Esophagus squamous epithelium (tissue), 4 donors: Measurements from ENCODE around the gene CNBD2.

Experiments
- POLR2A ChIP-seq, 4 donors: fragments of 450-650 bp; IDR thresholded peaks; one replicate each; pipeline ENCODE4 v1.6.1; 2017; ENCODE audit warnings: antibody characterized with exemption in 4 of 4, mild to moderate bottlenecking in 4 of 4, moderate library complexity in 3 of 4
- TF ChIP-seq, protein P1 (sequence below), 6 experiments: fragments of 450-650 bp in 4 of 6; fragments of 200-600 bp in 2 of 6; sonication (generic) in 2 of 6; IDR thresholded peaks; one replicate each; pipeline ENCODE4 v1.5.1; 2016 to 2019; ENCODE audit warnings: antibody characterized with exemption in 6 of 6, mild to moderate bottlenecking in 4 of 6, moderate library complexity in 4 of 6

DNA sequence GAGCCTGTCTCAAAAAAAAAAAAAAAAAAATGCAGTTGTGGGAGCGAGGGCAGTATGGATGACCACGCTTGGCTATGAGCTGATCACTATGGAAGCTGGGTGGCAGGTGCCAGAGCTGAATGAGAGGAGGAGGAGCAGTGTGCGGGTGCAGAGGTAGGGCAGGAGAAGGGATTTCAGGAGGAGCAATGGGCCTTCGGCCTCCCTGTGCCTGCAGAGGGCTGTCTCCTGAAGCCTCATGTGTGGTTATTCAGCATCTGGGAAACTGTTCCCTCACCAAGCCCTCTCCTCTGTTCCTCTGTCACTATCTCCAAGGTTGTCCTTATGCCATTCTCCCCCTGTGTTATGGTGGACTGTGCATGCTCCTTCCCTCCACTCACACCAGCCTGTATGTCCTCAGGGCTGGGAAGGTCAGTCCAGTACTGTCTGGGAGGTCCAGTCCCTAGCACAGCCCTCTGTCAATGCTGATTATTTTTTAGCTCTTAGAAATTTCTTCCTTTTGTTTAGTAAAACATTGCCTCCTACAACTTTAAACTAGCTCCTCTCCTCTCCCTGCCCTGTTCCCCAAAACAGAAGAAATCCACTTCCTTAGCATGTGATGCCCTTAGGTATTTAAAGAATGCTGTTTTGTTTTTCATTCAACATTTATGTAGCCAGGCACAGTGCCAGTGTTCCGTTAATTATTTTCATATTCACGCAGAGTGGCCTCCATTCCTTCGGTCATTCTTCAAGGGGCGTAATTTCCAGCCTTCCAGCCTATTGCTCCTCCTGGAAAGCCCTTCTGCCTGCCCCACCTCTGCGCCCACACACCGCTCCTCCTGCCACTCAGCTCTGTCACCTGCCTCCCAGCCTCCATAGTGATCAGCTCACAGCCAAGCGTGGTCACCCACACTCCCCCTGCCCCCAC lies 48.9 kb downstream of the CNBD2 start:
- TF ChIP-seq, protein P1, sequence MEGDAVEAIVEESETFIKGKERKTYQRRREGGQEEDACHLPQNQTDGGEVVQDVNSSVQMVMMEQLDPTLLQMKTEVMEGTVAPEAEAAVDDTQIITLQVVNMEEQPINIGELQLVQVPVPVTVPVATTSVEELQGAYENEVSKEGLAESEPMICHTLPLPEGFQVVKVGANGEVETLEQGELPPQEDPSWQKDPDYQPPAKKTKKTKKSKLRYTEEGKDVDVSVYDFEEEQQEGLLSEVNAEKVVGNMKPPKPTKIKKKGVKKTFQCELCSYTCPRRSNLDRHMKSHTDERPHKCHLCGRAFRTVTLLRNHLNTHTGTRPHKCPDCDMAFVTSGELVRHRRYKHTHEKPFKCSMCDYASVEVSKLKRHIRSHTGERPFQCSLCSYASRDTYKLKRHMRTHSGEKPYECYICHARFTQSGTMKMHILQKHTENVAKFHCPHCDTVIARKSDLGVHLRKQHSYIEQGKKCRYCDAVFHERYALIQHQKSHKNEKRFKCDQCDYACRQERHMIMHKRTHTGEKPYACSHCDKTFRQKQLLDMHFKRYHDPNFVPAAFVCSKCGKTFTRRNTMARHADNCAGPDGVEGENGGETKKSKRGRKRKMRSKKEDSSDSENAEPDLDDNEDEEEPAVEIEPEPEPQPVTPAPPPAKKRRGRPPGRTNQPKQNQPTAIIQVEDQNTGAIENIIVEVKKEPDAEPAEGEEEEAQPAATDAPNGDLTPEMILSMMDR (IDR thresholded peaks at IDR 0.05) = no peak
- TF ChIP-seq POLR2A (IDR thresholded peaks at IDR 0.05) = no peak
